Measurements from ENCODE around the gene SLC26A6.
A peak's percentile ranks its signal among the peaks of the same experiment; 100 is the strongest.

The SLC26A6 gene

GRCh38 chr3:48619541-48620524, 15.4 kb downstream of the SLC26A6 start:
- Histone ChIP-seq H3K4me3 (no peak overlapping the region), H3K27me3 (no peaks in the 10 kb centered on the region), H3K9ac (no peak overlapping the region), H3K4me1 (peaks cover 0 to 22% (median 12%) of the 10 kb centered on the region in 10 experiments; a peak in 16 of 20 replicates), H3K4me2 (no peak overlapping the region), H3K9me3 (replicated peaks in 1 of 11) (peaks cover 31 to 60% (median 44%) of the 10 kb centered on the region in 11 experiments), H4K20me1 (no peaks in the 10 kb centered on the region), H3K27ac (no peak overlapping the region; a peak in 1 of 22 replicates), H3K36me3 (peaks cover 2 to 37% (median 22%) of the 10 kb centered on the region in 11 experiments; a peak in 18 of 22 replicates)
- TF ChIP-seq Cebpa-rat (IDR thresholded peaks at IDR 0.05): no peak

GRCh38 chr3:48617559-48617958, 17.7 kb downstream of the SLC26A6 start:
- Histone ChIP-seq H3K9me3 (replicated peaks in 1 of 11) (peaks cover 31 to 63% (median 46%) of the 10 kb centered on the region in 11 experiments), H3K36me3 (peaks cover 0 to 32% (median 20%) of the 10 kb centered on the region in 11 experiments; a peak in 16 of 22 replicates), H3K4me3 (peak overlapping the region in 6 of 10 experiments; percentile 3 to 38 (median 17); a peak in 6 of 20 replicates), H3K27me3 (no peaks in the 10 kb centered on the region), H3K9ac (no peak overlapping the region), H3K4me1 (peaks cover 6 to 27% (median 14%) of the 10 kb centered on the region in 10 experiments; a peak in 19 of 20 replicates), H4K20me1 (no peaks in the 10 kb centered on the region), H3K4me2 (no peak overlapping the region), H3K27ac (no peak overlapping the region)
- TF ChIP-seq Cebpa-rat (IDR thresholded peaks at IDR 0.05): no peak

DNA sequence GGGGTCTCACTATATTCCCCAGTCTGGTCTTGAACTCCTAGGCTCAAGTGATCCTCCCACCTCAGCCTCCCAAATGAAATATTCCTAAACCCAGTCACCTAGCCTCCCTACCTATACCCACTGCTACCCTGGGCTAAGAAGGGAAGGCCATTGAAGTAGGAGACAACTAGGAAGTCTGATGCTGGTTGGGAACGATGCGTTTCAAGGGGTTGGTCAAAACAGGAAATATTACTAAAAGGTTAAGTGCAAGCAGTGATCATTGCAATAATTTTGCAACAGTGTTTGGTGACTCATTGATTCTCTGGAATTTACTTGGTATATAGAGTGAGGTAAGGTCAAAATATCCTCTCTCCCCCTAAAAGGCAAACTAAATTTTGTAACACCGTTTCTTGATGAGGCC, 21.2 kb downstream of the SLC26A6 start:
- Histone ChIP-seq H3K4me1 (peaks cover 16 to 45% (median 22%) of the 10 kb centered on the region in 10 experiments), H3K4me2 (peak overlapping the region in 10 of 11 experiments; percentile 12 to 60 (median 55); a peak in 20 of 22 replicates), H3K9ac (peak overlapping the region in 2 of 11 experiments; percentile 44 to 46; a peak in 4 of 22 replicates), H3K4me3 (no peak overlapping the region), H4K20me1 (peaks cover 0 to under 1% (median 0%) of the 10 kb centered on the region in 11 experiments; a peak in 1 of 22 replicates), H3K36me3 (peaks cover 0 to 24% (median 14%) of the 10 kb centered on the region in 11 experiments; a peak in 15 of 22 replicates), H3K27me3 (no peaks in the 10 kb centered on the region), H3K27ac (peak overlapping the region in 9 of 11 experiments; percentile 26 to 74 (median 38); a peak in 14 of 22 replicates), H3K9me3 (replicated peaks in 1 of 11) (peaks cover 31 to 48% (median 38%) of the 10 kb centered on the region in 11 experiments)
- peak in 5 of 11 experiments; percentile 56 to 87 (median 68); a peak in 10 of 22 replicates for TF ChIP-seq Cebpa-rat (IDR thresholded peaks at IDR 0.05)

- Histone ChIP-seq H3K9me3 (replicated peaks in 1 of 11) (peaks cover 16 to 31% (median 21%) of the 10 kb centered on the region in 11 experiments), H3K27ac (peak overlapping the region in 2 of 11 experiments; percentile 25 to 74; a peak in 4 of 22 replicates), H3K4me1 (peaks cover 29 to 58% (median 36%) of the 10 kb centered on the region in 10 experiments), H3K36me3 (peaks cover 8 to 21% (median 13%) of the 10 kb centered on the region in 11 experiments), H3K4me2 (peak overlapping the region in 1 of 11 experiments; percentile 57; a peak in 2 of 22 replicates), H3K4me3 (no peak overlapping the region), H4K20me1 (peaks cover 0 to 5% (median 0%) of the 10 kb centered on the region in 11 experiments; a peak in 3 of 22 replicates), H3K27me3 (no peaks in the 10 kb centered on the region), H3K9ac (no peak overlapping the region)
- no peak for TF ChIP-seq Cebpa-rat (IDR thresholded peaks at IDR 0.05)
Observed at GRCh38 chr3:48612309-48612708, 23.0 kb downstream of the SLC26A6 start.

DNA sequence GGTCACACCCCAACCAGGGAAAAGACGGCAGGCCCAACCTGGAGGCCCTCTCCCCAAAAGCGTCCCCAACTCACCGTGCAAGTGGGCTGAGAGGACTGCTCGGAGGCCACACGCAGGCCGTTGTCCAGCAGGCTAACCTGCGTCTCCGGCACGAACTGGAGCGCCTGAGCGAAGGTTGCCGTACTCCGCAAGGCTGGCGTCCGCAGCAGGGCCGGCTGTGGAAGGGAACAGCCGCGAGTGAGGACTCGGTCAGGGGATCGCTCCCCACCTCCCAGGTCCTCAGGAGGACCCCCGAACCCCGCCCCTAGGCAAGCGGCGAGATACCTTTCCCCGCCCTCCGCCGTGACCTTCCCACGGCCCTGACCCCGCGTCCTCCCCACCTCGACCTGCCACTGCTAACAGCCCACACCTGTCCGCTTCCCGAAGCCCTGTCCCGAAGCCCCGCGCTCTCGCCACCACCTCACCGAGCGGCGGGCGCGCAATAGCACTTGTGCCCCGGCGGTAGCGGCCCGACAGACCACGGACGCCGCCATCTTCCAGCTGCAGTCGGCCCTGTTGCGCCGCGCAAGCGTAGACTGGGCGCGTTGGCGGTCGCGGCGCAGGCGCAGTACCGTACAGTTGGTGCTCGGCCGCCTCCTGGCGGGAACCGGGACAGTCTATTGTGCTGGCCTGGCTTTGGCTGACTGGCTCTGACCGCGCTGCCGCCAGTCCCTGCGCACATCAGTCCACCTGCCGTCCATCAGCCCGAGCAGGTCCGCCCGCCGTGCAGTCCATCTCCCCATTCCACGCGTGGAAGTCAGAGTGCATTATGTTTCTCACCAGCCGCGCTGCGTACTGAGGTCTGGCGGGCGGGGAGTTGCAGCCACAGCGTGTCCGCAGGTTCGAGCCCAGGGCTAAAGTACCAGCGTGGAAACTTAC, 25.9 kb downstream of the SLC26A6 start, which contains the start of gene UQCRC1:
Gene UQCRC1, minus strand, starts transcription at position 559 of the 918 bp plus-strand sequence. Its CDS starts 26 bp downstream, at position 533.
- peaks cover 29 to 49% (median 33%) of the 10 kb centered on the region in 10 experiments for H3K4me1 ChIP-seq
- peaks cover 4 to 23% (median 17%) of the 10 kb centered on the region in 11 experiments; a peak in 16 of 22 replicates for H4K20me1 ChIP-seq
- H3K36me3 ChIP-seq: peaks cover 33 to 40% (median 38%) of the 10 kb centered on the region in 11 experiments
- H3K4me2 ChIP-seq: peak within 1 kb of the TSS; percentile 83 to 95 (median 93)
- TF ChIP-seq Cebpa-rat (IDR thresholded peaks at IDR 0.05): no peak
- H3K9me3 ChIP-seq (replicated peaks in 1 of 11): peaks cover 0 to 2% (median 0%) of the 10 kb centered on the region in 11 experiments; a peak in 2 of 22 replicates
- peak within 1 kb of the TSS; percentile 90 to 98 (median 95) for H3K9ac ChIP-seq
- H3K4me3 ChIP-seq: peak within 1 kb of the TSS; percentile 76 to 99 (median 94)
- H3K27me3 ChIP-seq: no peaks in the 10 kb centered on the region
- peak within 1 kb of the TSS; percentile 87 to 95 (median 89) for H3K27ac ChIP-seq

DNA sequence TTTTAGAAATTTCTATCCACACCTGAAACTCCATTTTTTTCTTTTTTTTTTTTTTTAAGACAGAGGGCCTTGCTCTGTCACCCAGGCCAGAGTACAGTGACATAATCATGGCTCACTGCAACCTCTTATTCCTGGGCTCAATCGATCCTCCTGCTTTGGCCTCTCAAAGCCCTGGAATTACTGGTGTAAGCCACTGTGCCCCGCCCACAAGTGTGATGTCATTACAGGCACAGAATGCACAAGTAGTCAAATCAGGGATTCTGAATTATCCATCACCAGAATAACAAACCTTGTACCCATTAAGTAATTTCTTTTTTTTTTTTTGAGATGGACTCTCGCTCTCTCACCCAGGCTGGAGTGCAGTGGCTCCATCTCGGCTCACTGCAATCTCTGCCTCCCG, 27.7 kb downstream of the SLC26A6 start:
- no peak overlapping the region for H3K27ac ChIP-seq
- peak overlapping the region in 2 of 10 experiments; percentile 93 to 98; a peak in 3 of 20 replicates for H3K4me3 ChIP-seq
- peaks cover 20 to 32% (median 25%) of the 10 kb centered on the region in 10 experiments for H3K4me1 ChIP-seq
- H4K20me1 ChIP-seq: peaks cover 4 to 38% (median 34%) of the 10 kb centered on the region in 11 experiments; a peak in 18 of 22 replicates
- no peaks in the 10 kb centered on the region for H3K9me3 ChIP-seq (replicated peaks in 1 of 11)
- H3K9ac ChIP-seq: peak overlapping the region in 1 of 11 experiments; percentile 95; a peak in 1 of 22 replicates
- peak overlapping the region; percentile 83 to 95 (median 93); a peak in 15 of 22 replicates for H3K4me2 ChIP-seq
- H3K27me3 ChIP-seq: no peaks in the 10 kb centered on the region
- peaks cover 51 to 59% (median 56%) of the 10 kb centered on the region in 11 experiments for H3K36me3 ChIP-seq
- TF ChIP-seq Cebpa-rat (IDR thresholded peaks at IDR 0.05): no peak

- Histone ChIP-seq H3K27me3 (peaks cover 0 to 7% (median 3%) of the 10 kb centered on the region in 11 experiments; a peak in 16 of 22 replicates), H3K9ac (no peak overlapping the region), H3K27ac (no peak overlapping the region), H3K9me3 (replicated peaks in 1 of 11) (no peaks in the 10 kb centered on the region), H3K4me1 (peaks cover 24 to 33% (median 28%) of the 10 kb centered on the region in 10 experiments), H3K4me2 (no peak overlapping the region), H3K4me3 (no peak overlapping the region), H3K36me3 (peaks cover 91 to 100% (median 95%) of the 10 kb centered on the region in 11 experiments), H4K20me1 (peaks cover 31 to 95% (median 88%) of the 10 kb centered on the region in 11 experiments; a peak in 21 of 22 replicates)
- no peak for TF ChIP-seq Cebpa-rat (IDR thresholded peaks at IDR 0.05)
Observed at GRCh38 chr3:48601622-48601994, 33.7 kb downstream of the SLC26A6 start.
